HCT116 (cell line): ENCODE measurements around the gene ARHGAP8. TPM values are rescaled to one million over a fixed set of nuclear protein-coding genes. Genes with fewer than 3 reads are reported as not detected.

ENCODE experiments used
- ATAC-seq: fragments of 200-7000 bp; cut with Tn5 transposase; 2 replicates; pipeline ENCODE4 v1.9.1; 2020; ENCODE audit warnings: mild to moderate bottlenecking, moderate library complexity
- BruUV-seq: library from RNA; stranded (reverse); fragments of 400-500 nt; replicated peaks from 2 replicates; lab custom pipeline; 2021; lab: Mats Ljungman, UMichigan
- CTCF ChIA-PET: fragments of 300-600 bp; sonication (Branson Sonifier 250); formaldehyde crosslinking; loops from one replicate; lab custom pipeline; 2021; ENCODE audit warnings: antibody characterized with exemption; lab: Charles Lee
- POLR2A ChIA-PET: fragments of 300-600, 350-600 bp; sonication (Branson Sonifier 250); formaldehyde crosslinking; loops from one replicate; lab custom pipeline; 2021; ENCODE audit warnings: antibody characterized with exemption; lab: Charles Lee
- RAD21 ChIA-PET, 2 experiments: fragments of 300-600 bp; sonication (Branson Sonifier 250); formaldehyde crosslinking; loops; one replicate each; lab custom pipeline; 2023; ENCODE audit warnings: low total read pairs in 2 of 2; ENCODE audit not compliant: uncharacterized antibody in 2 of 2, unreplicated experiment in 2 of 2, low non-redundant PET in 1 of 2; lab: Charles Lee
- DNase-seq: peaks from one replicate; pipeline ENCODE4 v3.0.0-alpha.2; 2010; ENCODE audit warnings: low read depth, low spot score
- H2AFZ ChIP-seq: fragments of 200-600 bp; shearing (Covaris generic), sonication (generic); 2 replicates; pipeline ENCODE4 v1.6.1; 2017; ENCODE audit warnings: low read depth, mixed run types, mixed read lengths, antibody characterized with exemption, low read length; ENCODE audit not compliant: poor library complexity, severe bottlenecking
- H3K27ac ChIP-seq: 2 replicates; pipeline ENCODE4 v1.5.1; 2012; ENCODE audit warnings: low read depth, low read length
- H3K27me3 ChIP-seq: fragments of 200-600 bp; sonication (generic); 2 replicates; pipeline ENCODE4 v1.6.1; 2016; ENCODE audit warnings: mixed run types, low read length, mixed read lengths; ENCODE audit not compliant: insufficient read depth
- H3K36me3 ChIP-seq, 2 experiments: fragments of 200-500 bp in 1 of 2; fragments of 200-600 bp in 1 of 2; sonication (Bioruptor generic) in 1 of 2; sonication (generic) in 1 of 2; 2 replicates each; pipeline versions ENCODE4 v1.5.1 to v1.6.1; 2014 to 2016; ENCODE audit warnings: low read length in 2 of 2, inconsistent platforms in 1 of 2, mixed read lengths in 1 of 2, mixed run types in 1 of 2; ENCODE audit not compliant: insufficient read depth in 2 of 2, control insufficient read depth in 1 of 2
- H3K4me1 ChIP-seq, 2 experiments: fragments of 200-600 bp in 1 of 2; sonication (generic) in 1 of 2; 2 replicates each; pipeline versions ENCODE4 v1.5.1 to v1.6.1; 2012 to 2017; ENCODE audit warnings: low read length in 2 of 2, inconsistent platforms in 1 of 2, mild to moderate bottlenecking in 1 of 2, mixed read lengths in 1 of 2, mixed run types in 1 of 2, moderate library complexity in 1 of 2; ENCODE audit not compliant: insufficient read depth in 2 of 2, control insufficient read depth in 1 of 2
- H3K4me2 ChIP-seq: fragments of 200-600 bp; sonication (generic); 2 replicates; pipeline ENCODE4 v1.6.1; 2017; ENCODE audit warnings: mixed run types, low read length, mixed read lengths
- H3K4me3 ChIP-seq, 2 experiments: fragments of 200-600 bp in 1 of 2; sonication (generic) in 1 of 2; replicated peaks in 1 of 2; 2 replicates each; pipeline ENCODE4 v1.5.1; 2011 to 2016; ENCODE audit warnings: low read length in 2 of 2, control low read depth in 1 of 2, low read depth in 1 of 2, mild to moderate bottlenecking in 1 of 2, mixed read lengths in 1 of 2, mixed run types in 1 of 2
- H3K79me2 ChIP-seq: fragments of 200-600 bp; sonication (generic); 2 replicates; pipeline ENCODE4 v1.6.1; 2017; ENCODE audit warnings: mild to moderate bottlenecking, mixed run types, low read length, moderate library complexity, mixed read lengths; ENCODE audit not compliant: insufficient read depth
- H3K9ac ChIP-seq: fragments of 200-600 bp; sonication (generic); 2 replicates; pipeline ENCODE4 v1.6.1; 2016; ENCODE audit warnings: low read length, mixed read lengths
- H3K9me2 ChIP-seq: fragments of 200-600 bp; sonication (generic), shearing (Covaris generic); 2 replicates; pipeline ENCODE4 v1.6.1; 2017; ENCODE audit warnings: mixed run types, mild to moderate bottlenecking, moderate library complexity; ENCODE audit not compliant: insufficient read depth
- H3K9me3 ChIP-seq, 2 experiments: fragments of 200-500 bp in 1 of 2; fragments of 200-600 bp in 1 of 2; sonication (Bioruptor generic) in 1 of 2; sonication (generic) in 1 of 2; 2 replicates each; pipeline ENCODE4 v1.6.1; 2014 to 2017; ENCODE audit warnings: low read length in 2 of 2, mixed read lengths in 2 of 2, inconsistent platforms in 1 of 2, low read depth in 1 of 2, mild to moderate bottlenecking in 1 of 2, mixed run types in 1 of 2, moderate library complexity in 1 of 2; ENCODE audit not compliant: control insufficient read depth in 1 of 2, insufficient read depth in 1 of 2
- H4K20me1 ChIP-seq: fragments of 200-600 bp; sonication (generic), shearing (Covaris generic); 2 replicates; pipeline ENCODE4 v1.6.1; 2017; ENCODE audit warnings: mixed run types, mild to moderate bottlenecking, moderate library complexity; ENCODE audit not compliant: insufficient read depth
- CBX3 ChIP-seq: IDR thresholded peaks from 2 replicates; pipeline ENCODE4 v1.6.1; 2012; ENCODE audit warnings: low read depth
- CEBPB ChIP-seq: IDR thresholded peaks from 2 replicates; pipeline ENCODE4 v1.6.1; 2012; ENCODE audit warnings: low read depth
- EGR1 ChIP-seq: IDR thresholded peaks from 2 replicates; pipeline ENCODE4 v1.6.1; 2012; ENCODE audit warnings: low read depth
- EZH2 ChIP-seq: fragments of 200-600 bp; sonication (generic); IDR thresholded peaks from 2 replicates; pipeline ENCODE4 v1.6.1; 2017; ENCODE audit warnings: antibody characterized with exemption, mixed run types
- EZH2phosphoT487 ChIP-seq: fragments of 200-600 bp; IDR thresholded peaks from 2 replicates; pipeline ENCODE4 v1.6.1; 2018; ENCODE audit warnings: antibody characterized with exemption, borderline replicate concordance
- FOSL1 ChIP-seq: IDR thresholded peaks from 2 replicates; pipeline ENCODE4 v1.6.1; 2012; ENCODE audit warnings: low read depth
- SIN3A ChIP-seq: IDR thresholded peaks from 2 replicates; pipeline ENCODE4 v1.6.1; 2012; ENCODE audit warnings: low read depth
- SP1 ChIP-seq: IDR thresholded peaks from 2 replicates; pipeline ENCODE4 v1.6.1; 2012; ENCODE audit warnings: low read depth
- SRF ChIP-seq: IDR thresholded peaks from 2 replicates; pipeline ENCODE4 v1.6.1; 2012; ENCODE audit warnings: low read depth
- TCF7L2 ChIP-seq: IDR thresholded peaks from 2 replicates; pipeline ENCODE4 v1.7.0; 2011; ENCODE audit warnings: borderline replicate concordance, inconsistent platforms; ENCODE audit not compliant: insufficient read depth, insufficient read length; ENCODE audit errors: extremely low read depth
- ZNF274 ChIP-seq: fragments of 200-500 bp; sonication (Bioruptor generic); IDR thresholded peaks from 2 replicates; pipeline ENCODE4 v1.6.1; 2014; ENCODE audit warnings: mild to moderate bottlenecking, low read depth, low read length, inconsistent platforms
- intact Hi-C: fragments of 100-400 bp; cut with micrococcal nuclease; formaldehyde crosslinking; loops from 2 replicates; pipeline ENCODE4 v1.10.0; 2022
- total RNA-seq: library from RNA; stranded (reverse); gene quantifications from one replicate; pipeline ENCODE4 v1.2.1, GENCODE V29; 2021; ENCODE audit not compliant: unreplicated experiment
- TF ChIP-seq, protein P1 (sequence below), 3 experiments: fragments of 200-600 bp in 1 of 3; sonication (generic) in 1 of 3; IDR thresholded peaks in 2 of 3; conservative IDR thresholded peaks in 1 of 3; 2 replicates each; pipeline ENCODE4 v1.5.1; 2012 to 2017; ENCODE audit warnings: low read depth in 2 of 3, low read length in 2 of 3, antibody characterized with exemption in 1 of 3, borderline replicate concordance in 1 of 3, control low read depth in 1 of 3, mild to moderate bottlenecking in 1 of 3, mixed read lengths in 1 of 3, mixed run types in 1 of 3, moderate library complexity in 1 of 3; ENCODE audit not compliant: insufficient read depth in 1 of 3

Gene ARHGAP8
- total RNA-seq, 1 experiment from 2014 or later = 67.5 TPM

DNA sequence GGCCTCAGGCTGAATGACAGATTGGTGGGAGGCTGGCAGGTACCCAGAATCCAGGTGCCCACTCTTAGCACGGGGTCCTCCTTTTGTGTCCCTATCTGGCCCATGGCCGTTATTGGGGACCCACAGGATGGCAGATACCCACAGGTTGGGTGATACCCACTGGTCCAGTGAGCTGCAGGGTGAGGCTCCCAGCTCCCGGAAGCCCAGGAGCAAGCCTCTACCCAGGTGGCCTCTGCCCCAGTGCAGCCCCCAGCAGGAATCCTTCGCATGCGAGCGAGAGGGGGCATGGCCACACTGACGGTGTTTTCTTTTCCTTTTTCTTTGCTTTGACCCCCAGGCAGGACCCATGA is 141.3 kb downstream of the ARHGAP8 start:
- no peak for DNase-seq
- RAD21 ChIA-PET = no interaction called here
- TF ChIP-seq EGR1 (no peak), CBX3 (no peak), CEBPB (no peak), TCF7L2 (no peak), SIN3A (no peak), SP1 (no peak), FOSL1 (no peak), EZH2phosphoT487 (no peak), ZNF274 (no peak), EZH2 (no peak), SRF (no peak)
- TF ChIP-seq, protein P1, sequence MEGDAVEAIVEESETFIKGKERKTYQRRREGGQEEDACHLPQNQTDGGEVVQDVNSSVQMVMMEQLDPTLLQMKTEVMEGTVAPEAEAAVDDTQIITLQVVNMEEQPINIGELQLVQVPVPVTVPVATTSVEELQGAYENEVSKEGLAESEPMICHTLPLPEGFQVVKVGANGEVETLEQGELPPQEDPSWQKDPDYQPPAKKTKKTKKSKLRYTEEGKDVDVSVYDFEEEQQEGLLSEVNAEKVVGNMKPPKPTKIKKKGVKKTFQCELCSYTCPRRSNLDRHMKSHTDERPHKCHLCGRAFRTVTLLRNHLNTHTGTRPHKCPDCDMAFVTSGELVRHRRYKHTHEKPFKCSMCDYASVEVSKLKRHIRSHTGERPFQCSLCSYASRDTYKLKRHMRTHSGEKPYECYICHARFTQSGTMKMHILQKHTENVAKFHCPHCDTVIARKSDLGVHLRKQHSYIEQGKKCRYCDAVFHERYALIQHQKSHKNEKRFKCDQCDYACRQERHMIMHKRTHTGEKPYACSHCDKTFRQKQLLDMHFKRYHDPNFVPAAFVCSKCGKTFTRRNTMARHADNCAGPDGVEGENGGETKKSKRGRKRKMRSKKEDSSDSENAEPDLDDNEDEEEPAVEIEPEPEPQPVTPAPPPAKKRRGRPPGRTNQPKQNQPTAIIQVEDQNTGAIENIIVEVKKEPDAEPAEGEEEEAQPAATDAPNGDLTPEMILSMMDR (IDR thresholded peaks at IDR 0.05 in 2 of 3, conservative IDR thresholded peaks at IDR 0.05 in 1 of 3; ENCODE audit: borderline replicate concordance in 1 of 3, insufficient read depth in 1 of 3, low read depth in 2 of 3, low read length in 2 of 3) = no peak
- TF ChIP-seq, all 23 proteins: peak for 0
- Histone ChIP-seq H3K4me3 (no peak overlapping the region), H3K4me2 (no peak overlapping the region), H3K27me3 (no peaks in the 10 kb centered on the region), H3K4me1 (no peaks in the 10 kb centered on the region), H3K9me3 (no peaks in the 10 kb centered on the region), H3K27ac (no peak overlapping the region), H3K9me2 (no peaks in the 10 kb centered on the region), H3K9ac (no peak overlapping the region), H2AFZ (no peak overlapping the region), H4K20me1 (no peaks in the 10 kb centered on the region), H3K79me2 (no peaks in the 10 kb centered on the region), H3K36me3 (no peaks in the 10 kb centered on the region)
- POLR2A ChIA-PET = no interaction called here
- BruUV-seq = no TSS peak
- CTCF ChIA-PET = no interaction called here
- ATAC-seq = no peak
- intact Hi-C loops = no loop called here
